ENCODE data around the gene SHROOM2.
"Not testable (repeated sequence)": the region's sequence is repeated elsewhere in the genome, so short reads cannot be mapped to it uniquely, and the experiment has no call there.

Gene SHROOM2

DNA sequence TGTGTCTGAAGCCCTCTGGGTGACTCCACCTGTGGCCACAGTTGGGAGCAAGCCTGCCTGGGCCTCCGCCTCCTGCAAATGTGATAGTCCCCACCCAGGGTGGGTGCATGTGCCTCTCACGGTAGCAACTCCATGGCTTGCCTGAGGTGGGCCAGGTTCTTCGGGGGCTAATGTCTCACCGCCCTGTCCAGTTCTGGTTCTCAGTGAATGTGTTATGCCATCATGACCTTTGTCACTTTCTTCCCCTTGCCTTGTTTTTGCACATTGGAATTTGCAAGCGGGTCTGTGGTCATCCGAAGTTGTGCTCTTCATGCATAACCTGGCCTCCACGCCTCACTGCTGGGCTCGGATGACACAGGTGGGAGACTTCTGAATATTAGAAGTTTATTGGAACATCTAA, 39.7 kb downstream of the SHROOM2 start:
- in situ Hi-C loops (cut with MboI; ENCODE audit: low sequenced_read_pairs): no loop called here

DNA sequence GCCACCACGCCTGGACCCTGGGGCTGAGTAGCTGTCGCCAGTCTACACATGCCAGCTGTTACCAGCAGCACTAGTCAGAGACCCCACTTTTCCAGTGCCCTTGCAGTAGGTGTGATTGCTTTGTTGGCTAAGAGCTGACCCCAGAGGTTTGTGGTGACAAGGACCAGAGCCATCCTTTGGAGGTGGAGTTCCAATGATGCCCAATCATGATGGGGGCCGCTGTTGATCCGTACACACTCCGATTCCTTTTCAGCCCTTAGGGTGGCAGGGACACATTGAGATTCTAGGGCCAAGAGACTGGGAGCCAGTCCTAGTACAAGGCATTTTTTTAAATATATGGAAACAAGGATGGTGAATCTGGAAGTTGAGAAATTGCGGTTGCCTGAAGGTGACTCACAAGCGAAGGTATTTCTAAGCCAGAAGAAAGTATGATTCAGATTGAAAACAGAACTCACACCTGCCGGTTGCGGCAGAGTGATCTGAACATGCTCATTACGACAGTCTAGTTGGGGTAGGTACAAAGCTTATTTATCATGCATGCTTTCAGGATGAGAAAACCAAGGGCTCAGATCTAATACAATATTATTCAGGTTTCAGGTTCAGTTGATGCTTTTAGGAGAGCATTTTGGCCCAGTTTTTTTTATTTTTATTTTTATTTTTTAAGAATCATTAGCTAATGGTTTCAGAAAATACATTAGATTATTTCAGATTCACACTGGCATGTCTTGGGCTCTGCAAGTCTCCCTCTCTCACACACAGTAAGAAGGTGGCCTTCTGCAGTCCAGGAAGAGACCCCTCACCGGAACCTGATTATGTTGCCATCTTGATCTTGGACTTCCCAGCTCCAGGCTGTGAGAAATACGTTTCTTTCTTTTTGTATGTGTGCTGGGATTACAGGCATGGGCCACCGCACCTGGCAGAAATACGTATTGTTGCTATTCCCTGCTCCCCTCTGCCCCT, 43.4 kb downstream of the SHROOM2 start:
- in situ Hi-C loops (cut with MboI; ENCODE audit: low sequenced_read_pairs): no loop called here

DNA sequence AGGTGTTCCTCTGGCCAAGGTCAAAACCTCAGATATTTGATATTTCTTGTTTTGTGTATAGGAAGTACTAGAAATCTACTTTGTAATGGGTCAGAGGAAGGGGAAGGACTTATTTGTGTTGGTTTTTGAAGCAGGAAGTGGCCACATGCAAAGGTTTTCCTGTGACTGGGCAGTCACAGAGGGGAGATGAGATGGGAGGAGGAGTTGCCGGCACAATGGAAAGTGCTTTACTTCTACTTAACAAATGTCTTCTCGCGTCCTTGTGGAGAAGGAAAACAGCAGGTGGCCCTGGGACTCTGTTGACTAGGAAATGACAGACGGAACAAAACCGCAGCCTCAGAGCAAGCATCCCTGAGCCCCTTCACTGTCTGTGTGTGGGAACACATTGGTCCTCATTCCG, 46.6 kb downstream of the SHROOM2 start:
- in situ Hi-C loops (cut with MboI; ENCODE audit: low sequenced_read_pairs): no loop called here

DNA sequence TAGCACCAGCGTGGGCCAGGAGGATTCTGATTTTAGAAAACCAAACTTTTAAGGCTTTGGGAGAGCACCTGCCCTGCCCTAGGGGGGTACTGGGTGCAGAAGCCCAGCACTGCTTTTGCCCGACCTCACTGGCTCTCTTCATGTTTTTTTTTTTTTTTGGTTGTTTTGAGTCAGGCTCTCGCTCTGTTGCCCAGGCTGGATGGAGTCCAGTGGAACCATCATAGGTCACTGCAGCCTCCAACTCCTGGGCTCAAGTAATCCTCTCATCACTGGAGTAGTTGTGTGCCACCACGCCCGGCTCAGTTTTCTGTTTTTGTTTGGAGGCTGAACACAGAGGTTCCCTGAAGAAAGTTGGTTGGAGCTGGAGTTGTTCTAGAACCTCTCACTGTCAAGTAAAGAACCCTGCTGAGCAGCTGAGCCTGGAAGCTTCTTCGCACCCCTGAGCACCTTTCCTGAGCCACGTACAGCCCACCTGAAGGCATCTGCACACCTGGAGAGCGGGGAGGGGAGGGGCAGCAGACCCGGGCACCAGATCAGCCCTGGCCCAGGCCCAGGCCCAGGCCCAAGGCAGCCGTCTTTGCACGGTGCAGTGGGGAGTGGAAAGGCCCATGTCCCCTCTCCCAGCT, 49.5 kb downstream of the SHROOM2 start:
- in situ Hi-C loops (cut with MboI; ENCODE audit: low sequenced_read_pairs): no loop called here

GRCh38 chrX:9842541-9842940, 56.3 kb downstream of the SHROOM2 start:
- in situ Hi-C loops (cut with MboI; ENCODE audit: low sequenced_read_pairs): no loop called here

DNA sequence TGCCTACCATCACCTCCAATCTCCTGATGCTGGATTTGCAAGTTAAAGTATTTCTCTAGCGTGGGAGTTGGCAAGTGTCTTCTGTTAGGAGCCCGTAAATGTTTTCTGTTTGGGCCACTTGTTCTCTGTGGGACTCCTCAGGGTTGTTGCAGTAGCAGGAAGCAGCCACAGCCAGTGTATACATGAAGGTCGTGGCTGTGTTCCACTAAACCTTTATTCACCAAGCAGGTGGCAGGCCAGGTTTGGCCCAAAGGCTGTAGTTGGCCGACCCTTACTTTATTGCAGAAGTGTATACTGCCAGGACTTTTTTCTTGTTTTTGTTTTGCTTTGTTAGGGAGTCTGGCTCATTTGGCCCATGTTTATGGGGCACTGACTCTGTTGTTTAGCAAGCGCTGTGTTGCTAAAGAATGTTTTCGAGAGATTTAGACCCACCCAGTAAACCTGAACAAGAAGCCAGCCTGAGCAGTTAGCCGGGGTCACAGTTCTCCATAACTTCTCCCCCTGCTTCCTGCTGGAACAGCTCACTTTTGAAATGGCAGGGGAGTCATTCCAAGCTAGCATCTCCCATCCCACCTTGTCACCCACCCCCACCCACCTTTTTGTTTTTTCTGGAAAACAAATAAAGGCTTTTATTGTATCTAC, 58.8 kb downstream of the SHROOM2 start:
- in situ Hi-C loops (cut with MboI; ENCODE audit: low sequenced_read_pairs): no loop called here

- in situ Hi-C loops (cut with MboI; ENCODE audit: low sequenced_read_pairs): no loop called here
These were observed 59.3 kb downstream of the SHROOM2 start for GRCh38 chrX:9845578-9845952.

GRCh38 chrX:9846631-9847030, 60.4 kb downstream of the SHROOM2 start:
- in situ Hi-C loops (cut with MboI; ENCODE audit: low sequenced_read_pairs): no loop called here

DNA sequence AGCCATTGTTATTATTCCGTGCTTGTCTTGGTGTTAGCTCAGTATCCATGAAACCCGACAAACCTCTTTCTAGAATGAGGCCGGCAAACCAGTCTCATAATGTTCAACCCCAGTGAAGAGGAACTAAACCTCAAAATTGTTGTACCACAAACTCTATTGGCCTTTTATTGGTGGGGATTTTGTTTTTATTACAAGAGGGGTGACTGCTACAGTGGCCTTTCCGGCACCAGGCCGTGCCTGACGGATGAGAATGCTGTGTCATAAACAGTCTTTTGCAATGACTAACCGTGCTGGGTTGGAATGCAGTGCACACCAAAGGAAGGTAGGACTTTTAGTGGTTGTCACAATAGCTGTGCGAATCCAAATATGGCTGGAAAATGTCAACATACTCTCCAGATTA, 60.8 kb downstream of the SHROOM2 start:
- in situ Hi-C loops (cut with MboI; ENCODE audit: low sequenced_read_pairs): no loop called here

DNA sequence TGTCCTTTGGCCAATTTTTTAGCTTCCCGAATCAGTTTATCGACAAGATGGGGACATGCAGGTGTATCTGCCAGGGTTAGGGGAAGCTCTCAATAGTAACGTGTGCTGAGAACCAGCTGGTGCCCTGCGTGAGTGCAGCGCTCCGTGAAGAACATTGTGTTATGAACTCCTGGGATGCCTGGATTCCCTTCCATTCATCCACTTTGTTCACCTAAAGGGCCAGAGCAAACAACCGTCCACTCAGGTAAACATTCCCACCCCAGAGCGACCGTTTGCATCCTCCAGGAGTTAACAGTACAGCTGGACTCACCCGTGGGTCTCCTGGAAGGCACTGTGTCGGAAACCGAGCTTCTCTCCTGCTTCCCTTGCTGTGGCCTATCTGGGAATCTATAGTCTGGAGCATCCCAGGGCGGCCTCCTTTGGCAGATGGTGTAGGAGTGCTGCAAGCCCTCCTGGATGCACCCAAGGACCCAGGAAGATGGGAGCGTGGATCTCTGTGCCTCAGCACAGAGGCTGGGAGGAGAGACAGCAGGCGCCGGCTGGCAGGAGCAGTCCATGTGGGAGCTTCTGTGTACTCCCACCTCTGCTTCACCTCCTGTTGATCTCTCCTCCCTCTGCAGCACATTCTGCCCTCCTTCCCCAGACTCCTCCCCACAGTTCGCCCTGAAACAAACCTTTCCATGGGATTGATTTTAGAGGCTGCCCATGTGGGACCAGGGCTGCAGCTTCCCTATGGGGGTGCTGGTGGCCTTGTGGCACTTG, 62.7 kb downstream of the SHROOM2 start:
- in situ Hi-C loops (cut with MboI; ENCODE audit: low sequenced_read_pairs): no loop called here

GRCh38 chrX:9851890-9852289, 65.7 kb downstream of the SHROOM2 start:
- in situ Hi-C loops (cut with MboI; ENCODE audit: low sequenced_read_pairs): no loop called here

DNA sequence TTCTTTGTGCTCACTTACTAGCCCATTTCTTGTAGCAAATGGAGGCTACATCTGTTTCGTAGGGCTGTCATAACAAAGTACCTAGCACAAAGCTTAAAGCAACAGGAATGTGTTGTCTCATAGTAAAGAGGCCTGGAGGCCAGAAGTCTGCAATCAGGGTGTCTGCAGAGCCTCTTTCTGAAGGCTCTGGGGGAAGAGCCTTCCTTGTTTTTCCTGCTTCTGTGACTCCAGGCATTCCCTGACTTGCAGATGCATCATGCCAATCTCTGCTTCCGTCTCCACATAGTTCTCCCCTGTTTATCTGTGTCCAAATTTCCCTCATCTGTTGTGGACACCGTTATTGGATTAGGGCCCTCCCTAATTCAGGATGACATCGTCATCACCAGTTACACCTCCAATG, 67.1 kb downstream of the SHROOM2 start:
- in situ Hi-C loops (cut with MboI; ENCODE audit: low sequenced_read_pairs): no loop called here

DNA sequence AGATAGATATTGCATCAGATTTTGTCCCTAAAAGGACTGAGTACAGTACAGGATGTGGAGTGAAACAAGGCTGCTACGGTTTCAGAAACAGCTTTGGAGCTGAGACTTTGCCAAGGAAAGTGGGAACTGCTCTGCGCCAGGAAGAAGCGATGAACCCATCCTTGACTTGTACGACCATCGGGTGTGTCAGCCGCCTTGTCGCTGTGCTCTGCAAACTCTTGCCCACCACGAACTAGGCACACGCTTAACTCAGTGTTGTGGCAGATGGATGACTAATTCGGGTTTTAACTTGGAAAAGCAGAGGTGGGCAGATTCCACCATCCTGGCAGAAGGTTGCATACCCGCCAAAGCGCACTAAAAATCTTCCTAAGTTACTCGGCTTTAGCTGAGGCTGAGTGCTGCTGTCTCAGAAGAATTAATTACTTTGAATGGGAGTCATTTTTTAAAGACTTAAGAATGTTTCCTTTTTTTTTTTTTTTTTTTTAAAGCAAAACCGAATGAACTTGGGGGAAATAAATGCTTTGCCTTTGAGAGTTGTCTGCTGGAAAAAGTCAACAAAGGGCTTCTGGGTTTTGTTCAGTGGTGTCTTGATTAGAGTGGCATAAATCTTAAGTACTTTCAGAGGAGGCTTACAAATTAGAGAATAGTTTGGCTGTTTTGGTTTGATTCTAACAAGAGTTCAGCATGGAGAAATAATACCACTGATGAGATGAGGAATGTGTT, 69.5 kb downstream of the SHROOM2 start:
- in situ Hi-C loops (cut with MboI; ENCODE audit: low sequenced_read_pairs): no loop called here

- in situ Hi-C loops (cut with MboI; ENCODE audit: low sequenced_read_pairs): no loop called here
These were observed 70.4 kb downstream of the SHROOM2 start for GRCh38 chrX:9856588-9856987.

DNA sequence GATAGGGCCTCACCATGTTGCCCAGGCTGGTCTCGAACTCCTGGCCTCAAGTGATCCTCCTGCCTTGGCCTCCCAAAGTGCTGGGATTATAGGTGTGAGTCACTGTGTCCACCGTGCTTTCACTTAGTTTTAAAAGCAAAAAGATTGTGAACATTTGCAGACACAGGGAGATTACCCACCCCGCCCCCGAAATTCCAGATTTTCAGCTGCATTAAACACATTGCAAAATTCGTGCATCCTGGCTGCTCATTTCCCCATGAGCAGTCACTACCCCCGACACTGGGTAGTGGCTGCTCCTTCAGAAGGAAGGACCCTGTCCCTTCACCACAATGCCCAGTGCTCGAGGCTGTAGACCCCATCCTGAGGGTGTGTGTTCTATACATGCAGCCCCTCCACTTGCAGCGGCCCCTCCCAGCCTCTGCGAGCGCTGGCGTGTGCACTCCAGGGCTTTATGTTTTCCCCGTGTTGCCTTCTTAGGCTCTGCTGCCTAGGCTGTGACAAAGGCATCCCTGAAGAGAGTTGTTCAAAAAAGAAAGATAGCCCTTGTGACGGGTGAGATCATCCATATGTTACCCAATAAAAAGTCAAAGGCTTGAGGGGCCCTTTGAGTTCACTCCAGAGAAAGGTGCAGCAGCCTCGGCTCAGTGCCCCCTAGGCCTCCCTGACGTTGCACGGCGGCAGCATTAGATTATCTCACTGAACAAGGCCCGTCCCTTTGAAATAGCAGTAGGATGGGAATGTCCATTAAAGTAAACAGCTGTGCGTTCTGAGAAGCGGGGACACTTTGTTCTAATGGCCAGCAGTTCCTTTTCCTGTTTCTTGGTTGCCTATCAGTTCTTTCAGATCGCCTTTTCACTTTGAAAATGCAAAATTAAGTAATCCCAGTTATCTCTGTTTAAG, 71.6 kb downstream of the SHROOM2 start:
- in situ Hi-C loops (cut with MboI; ENCODE audit: low sequenced_read_pairs): no loop called here

DNA sequence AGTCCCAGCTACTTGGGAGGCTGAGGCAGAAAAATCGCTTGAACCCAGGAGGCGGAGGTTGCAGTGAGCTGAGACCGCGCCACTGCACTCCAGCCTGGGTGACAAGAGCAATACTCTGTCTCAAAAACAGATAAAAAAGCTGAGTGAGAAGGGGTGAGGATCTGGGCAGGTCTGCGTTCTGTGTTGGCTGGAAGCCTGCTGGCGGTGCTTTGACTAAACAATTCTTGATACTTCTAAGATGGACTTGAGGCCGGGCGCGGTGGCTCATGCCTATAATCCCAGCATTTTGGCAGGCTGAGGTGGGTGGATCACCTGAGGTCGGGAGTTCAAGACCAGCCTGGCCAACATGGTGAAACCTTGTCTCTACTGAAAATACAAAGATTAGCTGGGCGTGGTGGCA, 72.5 kb downstream of the SHROOM2 start:
- in situ Hi-C loops (cut with MboI; ENCODE audit: low sequenced_read_pairs): not testable (repeated sequence)

- in situ Hi-C loops (cut with MboI; ENCODE audit: low sequenced_read_pairs): no loop called here
These were observed 73.7 kb downstream of the SHROOM2 start for GRCh38 chrX:9859711-9860555.

GRCh38 chrX:9860826-9861225, 74.6 kb downstream of the SHROOM2 start:
- in situ Hi-C loops (cut with MboI; ENCODE audit: low sequenced_read_pairs): no loop called here

DNA sequence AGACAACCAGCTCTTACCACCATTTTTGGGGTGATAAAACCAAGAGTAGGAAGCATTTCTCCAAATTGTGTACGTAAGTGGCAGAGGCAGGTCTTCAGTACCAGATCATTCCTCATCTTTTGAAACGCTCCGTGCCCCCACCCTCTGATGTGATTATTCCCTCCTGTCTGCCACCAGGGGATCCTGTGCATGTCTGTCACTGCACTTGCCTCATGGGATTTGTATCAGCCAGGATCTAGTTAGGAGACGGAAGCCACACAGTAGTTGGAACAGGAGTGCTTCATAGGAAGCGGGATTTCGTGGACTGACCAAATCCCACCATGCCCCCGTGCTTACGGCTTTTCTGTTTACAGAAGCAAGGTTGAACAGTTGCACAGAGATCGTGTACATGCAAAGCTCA, 75.5 kb downstream of the SHROOM2 start:
- in situ Hi-C loops (cut with MboI; ENCODE audit: low sequenced_read_pairs): no loop called here

All from hTERT RPE-1 (cell line).